Endothelial cell of umbilical vein (primary cell): Measurements from ENCODE around the gene ASB11. TPM values are rescaled to one million over a fixed set of nuclear protein-coding genes. Genes with fewer than 3 reads are reported as not detected.

Experiments used
- BruUV-seq: library from RNA; stranded (reverse); fragments of 400-500 nt; replicated peaks from 2 replicates; lab custom pipeline; 2021; lab: Mats Ljungman, UMichigan
- CTCF ChIA-PET: fragments of 300-600, 350-600 bp; sonication (Branson Sonifier 250); formaldehyde crosslinking; loops from one replicate; lab custom pipeline; 2021; ENCODE audit warnings: antibody characterized with exemption, inconsistent platforms; lab: Charles Lee
- POLR2A ChIA-PET: fragments of 300-600, 350-600 bp; sonication (Branson Sonifier 250); formaldehyde crosslinking; loops from one replicate; lab custom pipeline; 2021; ENCODE audit warnings: antibody characterized with exemption, inconsistent platforms; lab: Charles Lee
- DNase-seq: peaks from one replicate; pipeline ENCODE4 v3.0.0-alpha.2; 2011; ENCODE audit warnings: low read depth, low spot score
- FAIRE-seq: peaks from 2 replicates; lab custom pipeline; 2011; peaks lifted over from hg19 to GRCh38; lab: Jason Lieb, UNC
- H2AFZ ChIP-seq: 2 replicates; pipeline ENCODE4 v1.6.0; 2012; ENCODE audit warnings: low read depth, low read length, control low read depth, inconsistent platforms
- H3K27ac ChIP-seq: 2 replicates; pipeline ENCODE4 v1.5.1; 2011; ENCODE audit warnings: low read depth, mild to moderate bottlenecking, control low read depth, low read length, moderate library complexity; ENCODE audit not compliant: insufficient read depth
- H3K27me3 ChIP-seq, 2 experiments: 2 replicates each; pipeline versions ENCODE4 v1.6.0 to v1.6.1; 2011; ENCODE audit warnings: low read length in 2 of 2, mixed read lengths in 1 of 2; ENCODE audit not compliant: control insufficient read depth in 2 of 2, insufficient read depth in 2 of 2
- H3K36me3 ChIP-seq, 2 experiments: 2 replicates in 1 of 2; 3 replicates in 1 of 2; pipeline ENCODE4 v1.5.1; 2011; ENCODE audit warnings: low read length in 2 of 2, mild to moderate bottlenecking in 1 of 2, moderate library complexity in 1 of 2; ENCODE audit not compliant: control insufficient read depth in 2 of 2, insufficient read depth in 2 of 2; ENCODE audit errors: extremely low read depth in 1 of 2
- H3K4me1 ChIP-seq: 3 replicates; pipeline ENCODE4 v1.5.1; 2011; ENCODE audit warnings: mild to moderate bottlenecking, low read length; ENCODE audit not compliant: control insufficient read depth, insufficient read depth; ENCODE audit errors: extremely low read depth
- H3K4me2 ChIP-seq: 2 replicates; pipeline ENCODE4 v1.6.1; 2011; ENCODE audit warnings: low read length, control low read depth, mixed read lengths; ENCODE audit not compliant: insufficient read depth
- H3K4me3 ChIP-seq, 3 experiments: fragments of 200-600 bp in 1 of 3; sonication (generic), shearing (Covaris generic) in 1 of 3; replicated peaks in 1 of 3; 2 replicates each; pipeline ENCODE4 v1.5.1; 2011 to 2016; ENCODE audit warnings: control low read depth in 3 of 3, low read length in 3 of 3, mild to moderate bottlenecking in 2 of 3, inconsistent platforms in 1 of 3, low read depth in 1 of 3, moderate library complexity in 1 of 3; ENCODE audit not compliant: insufficient read depth in 1 of 3
- H3K79me2 ChIP-seq: 2 replicates; pipeline ENCODE4 v1.6.0; 2012; ENCODE audit warnings: low read length, inconsistent platforms; ENCODE audit not compliant: control insufficient read depth, insufficient read depth
- H3K9ac ChIP-seq: replicated peaks from 2 replicates; pipeline ENCODE3; 2011; ENCODE audit warnings: low read length, control low read depth; ENCODE audit not compliant: insufficient read depth; ENCODE audit errors: extremely low read depth
- H3K9me1 ChIP-seq: replicated peaks from 3 replicates; pipeline ENCODE4 v1.6.0; 2011; ENCODE audit warnings: mild to moderate bottlenecking, low read length; ENCODE audit not compliant: control insufficient read depth, insufficient read depth; ENCODE audit errors: extremely low read depth
- H3K9me3 ChIP-seq: replicated peaks from 2 replicates; pipeline ENCODE4 v1.5.1; 2012; ENCODE audit warnings: low read length, inconsistent platforms; ENCODE audit not compliant: control insufficient read depth, insufficient read depth
- H4K20me1 ChIP-seq: replicated peaks from 2 replicates; pipeline ENCODE3; 2011; ENCODE audit warnings: mild to moderate bottlenecking, low read length; ENCODE audit not compliant: control insufficient read depth, insufficient read depth; ENCODE audit errors: extremely low read depth
- EZH2 ChIP-seq: IDR thresholded peaks from 2 replicates; pipeline ENCODE4 v1.6.1; 2012; ENCODE audit warnings: borderline replicate concordance, low read depth, mild to moderate bottlenecking, moderate library complexity, low read length, inconsistent platforms; ENCODE audit not compliant: severe bottlenecking
- FOS ChIP-seq: IDR thresholded peaks from 2 replicates; pipeline ENCODE4 v1.6.1; 2011; ENCODE audit warnings: mild to moderate bottlenecking, low read length, moderate library complexity, borderline replicate concordance; ENCODE audit not compliant: insufficient read depth
- GATA2 ChIP-seq: IDR thresholded peaks from 2 replicates; pipeline ENCODE4 v1.7.0; 2011; ENCODE audit warnings: low read depth, mild to moderate bottlenecking, moderate library complexity, mixed read lengths, low read length; ENCODE audit not compliant: insufficient read length, insufficient read depth
- JUN ChIP-seq: IDR thresholded peaks from 2 replicates; pipeline ENCODE4 v1.6.1; 2011; ENCODE audit warnings: borderline replicate concordance, low read depth; ENCODE audit not compliant: insufficient read length, insufficient read depth
- MAX ChIP-seq: IDR thresholded peaks from 2 replicates; pipeline ENCODE4 v1.6.1; 2011; ENCODE audit not compliant: insufficient read depth, insufficient read length
- MYC ChIP-seq: IDR thresholded peaks from one replicate; pipeline ENCODE4 v1.6.1; 2011; ENCODE audit warnings: mild to moderate bottlenecking, low read depth, low read length
- POLR2A ChIP-seq: IDR thresholded peaks from 2 replicates; pipeline ENCODE4 v1.6.1; 2012; ENCODE audit warnings: low read depth, mild to moderate bottlenecking, control low read depth, low read length
- POLR2AphosphoS5 ChIP-seq: IDR thresholded peaks from 2 replicates; pipeline ENCODE4 v1.6.1; 2012; ENCODE audit warnings: low read depth, mild to moderate bottlenecking, control low read depth, low read length, moderate library complexity; ENCODE audit not compliant: insufficient read depth
- dilution Hi-C: fragments of 300-500 bp; cut with MboI; formaldehyde crosslinking; loops from one replicate; pipeline ENCODE4 v1.15.0; 2019; ENCODE audit warnings: low sequenced_read_pairs; ENCODE audit not compliant: extremely low pct_ligation_motif_present
- intact Hi-C: fragments of 100-400 bp; cut with micrococcal nuclease; formaldehyde crosslinking; loops from one replicate; pipeline ENCODE4 v1.10.0; 2022
- polyA plus RNA-seq, 4 experiments: library from polyadenylated mRNA; depleted of rRNA in 3 of 4; stranded (reverse) in 3 of 4; unstranded in 1 of 4; fragments of >200 nt; gene quantifications; 2 replicates each; pipeline versions ENCODE4 v1.2.1 to v1.2.3, GENCODE V29; 2011 to 2012; ENCODE audit warnings: missing spikeins in 1 of 4
- total RNA-seq: library from RNA; stranded (reverse); gene quantifications from 2 replicates; pipeline ENCODE4 v1.2.3, GENCODE V29; 2021
- TF ChIP-seq, protein P1 (sequence below), 2 donors: IDR thresholded peaks; 1 replicate in 1 of 2; 2 replicates in 1 of 2; pipeline ENCODE4 v1.5.1; 2011; ENCODE audit warnings: low read length in 2 of 2, mild to moderate bottlenecking in 2 of 2, moderate library complexity in 2 of 2, control low read depth in 1 of 2, inconsistent platforms in 1 of 2, low read depth in 1 of 2; ENCODE audit not compliant: insufficient read depth in 1 of 2; ENCODE audit errors: extremely low read depth in 1 of 2

Gene ASB11
- total and polyA plus RNA-seq, 2 donors (not counting 3 experiments of a cell fraction or from before 2014, with no cell fraction given): 0.06 to 0.15 TPM

- H3K9me3 ChIP-seq: no peaks in the 10 kb centered on the region
- FAIRE-seq (no peak), DNase-seq (no peak)
- no peak overlapping the region for H3K4me2 ChIP-seq
- H3K4me3 ChIP-seq: no peak overlapping the region
- H4K20me1 ChIP-seq: no peaks in the 10 kb centered on the region
- POLR2A ChIA-PET: no interaction called here
- no peaks in the 10 kb centered on the region for H3K27me3 ChIP-seq
- H2AFZ ChIP-seq: no peak overlapping the region
- no TSS peak for BruUV-seq
- CTCF ChIA-PET: no interaction called here
- H3K9ac ChIP-seq: no peak overlapping the region
- H3K27ac ChIP-seq: no peak overlapping the region
- H3K79me2 ChIP-seq: no peaks in the 10 kb centered on the region
- intact Hi-C loops (no loop called here), dilution Hi-C loops (no loop called here)
- H3K36me3 ChIP-seq: peaks cover 0 to 3% of the 10 kb centered on the region in 2 experiments
- H3K4me1 ChIP-seq: no peaks in the 10 kb centered on the region
- TF ChIP-seq MYC (no peak), EZH2 (no peak), POLR2A (no peak), POLR2AphosphoS5 (no peak), JUN (no peak), MAX (no peak), GATA2 (no peak), FOS (no peak)
- TF ChIP-seq, protein P1, sequence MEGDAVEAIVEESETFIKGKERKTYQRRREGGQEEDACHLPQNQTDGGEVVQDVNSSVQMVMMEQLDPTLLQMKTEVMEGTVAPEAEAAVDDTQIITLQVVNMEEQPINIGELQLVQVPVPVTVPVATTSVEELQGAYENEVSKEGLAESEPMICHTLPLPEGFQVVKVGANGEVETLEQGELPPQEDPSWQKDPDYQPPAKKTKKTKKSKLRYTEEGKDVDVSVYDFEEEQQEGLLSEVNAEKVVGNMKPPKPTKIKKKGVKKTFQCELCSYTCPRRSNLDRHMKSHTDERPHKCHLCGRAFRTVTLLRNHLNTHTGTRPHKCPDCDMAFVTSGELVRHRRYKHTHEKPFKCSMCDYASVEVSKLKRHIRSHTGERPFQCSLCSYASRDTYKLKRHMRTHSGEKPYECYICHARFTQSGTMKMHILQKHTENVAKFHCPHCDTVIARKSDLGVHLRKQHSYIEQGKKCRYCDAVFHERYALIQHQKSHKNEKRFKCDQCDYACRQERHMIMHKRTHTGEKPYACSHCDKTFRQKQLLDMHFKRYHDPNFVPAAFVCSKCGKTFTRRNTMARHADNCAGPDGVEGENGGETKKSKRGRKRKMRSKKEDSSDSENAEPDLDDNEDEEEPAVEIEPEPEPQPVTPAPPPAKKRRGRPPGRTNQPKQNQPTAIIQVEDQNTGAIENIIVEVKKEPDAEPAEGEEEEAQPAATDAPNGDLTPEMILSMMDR (IDR thresholded peaks at IDR 0.05; ENCODE audit: extremely low read depth in 1 of 2, insufficient read depth in 1 of 2, low read depth in 1 of 2, low read length in 2 of 2): no peak
- H3K9me1 ChIP-seq: no peaks in the 10 kb centered on the region
These were observed 12.7 kb upstream of the ASB11 start for GRCh38 chrX:15328131-15328530.
